ENCODE measurements around the gene SRCAP.
A peak's percentile ranks its signal among the peaks of the same experiment; 100 is the strongest.

Gene SRCAP

DNA sequence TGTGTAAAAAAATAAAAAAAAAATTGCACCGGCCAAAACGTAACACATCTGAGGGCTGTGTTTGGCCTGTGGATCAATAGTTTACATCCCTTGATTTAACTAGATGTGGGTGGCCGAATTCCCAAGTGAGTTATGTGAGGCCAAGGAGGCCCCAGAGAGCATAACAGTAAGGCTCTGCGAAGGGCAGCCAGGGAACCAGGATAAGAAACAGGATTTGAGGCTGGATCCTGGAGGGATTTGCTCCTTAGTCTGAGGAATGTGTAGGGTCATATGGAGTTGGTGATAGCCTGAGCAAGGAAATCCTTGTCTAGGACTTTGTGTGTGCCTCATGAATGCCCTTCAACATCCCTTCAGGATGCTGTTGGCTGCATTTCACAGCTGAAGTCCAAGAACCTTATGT lies 51.2 kb downstream of the SRCAP start:
- CTCF ChIA-PET = interaction anchor here (1.3 kb wide), 1 partner anchor 63 kb away, joined by 3 read pairs; no protein-coding TSS in a partner anchor

DNA sequence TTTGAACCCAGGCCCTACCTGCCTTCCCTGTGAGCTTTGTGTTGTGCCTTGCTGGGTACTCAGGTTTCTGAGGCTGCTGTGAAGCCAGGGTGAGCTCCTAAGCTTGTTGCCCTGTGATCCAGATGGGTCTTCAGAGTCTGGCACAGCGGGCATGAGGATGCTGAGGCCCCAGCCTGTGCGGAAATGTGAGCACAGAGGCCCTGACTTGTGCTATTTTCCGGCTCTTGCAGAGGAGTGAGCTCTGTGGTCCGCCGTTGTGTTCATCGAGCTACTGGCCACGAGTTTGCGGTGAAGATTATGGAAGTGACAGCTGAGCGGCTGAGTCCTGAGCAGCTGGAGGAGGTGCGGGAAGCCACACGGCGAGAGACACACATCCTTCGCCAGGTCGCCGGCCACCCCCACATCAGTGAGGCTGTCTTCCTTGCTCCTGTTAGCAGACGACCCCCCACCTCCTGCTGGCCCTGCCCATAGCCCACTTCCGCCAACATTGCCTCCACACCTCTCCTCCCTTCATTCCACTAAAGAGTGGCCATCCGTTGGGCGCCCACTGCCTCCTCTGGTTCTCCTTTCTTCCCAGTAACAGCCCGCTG lies 52.0 kb downstream of the SRCAP start:
- TF ChIP-seq ZNF701 (tag by site-specific recombination; IDR thresholded peaks at IDR 0.05) = no peak
- TF ChIP-seq, protein P1, sequence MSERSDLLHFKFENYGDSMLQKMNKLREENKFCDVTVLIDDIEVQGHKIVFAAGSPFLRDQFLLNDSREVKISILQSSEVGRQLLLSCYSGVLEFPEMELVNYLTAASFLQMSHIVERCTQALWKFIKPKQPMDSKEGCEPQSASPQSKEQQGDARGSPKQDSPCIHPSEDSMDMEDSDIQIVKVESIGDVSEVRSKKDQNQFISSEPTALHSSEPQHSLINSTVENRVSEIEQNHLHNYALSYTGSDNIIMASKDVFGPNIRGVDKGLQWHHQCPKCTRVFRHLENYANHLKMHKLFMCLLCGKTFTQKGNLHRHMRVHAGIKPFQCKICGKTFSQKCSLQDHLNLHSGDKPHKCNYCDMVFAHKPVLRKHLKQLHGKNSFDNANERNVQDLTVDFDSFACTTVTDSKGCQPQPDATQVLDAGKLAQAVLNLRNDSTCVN (tag by site-specific recombination; optimal IDR thresholded peaks at IDR 0.05) = peak; percentile 12
- 0 out of 2 replicates have a peak, but pooled peaks have one; percentile 12 for TF ChIP-seq ZFHX2 (tag by site-specific recombination; conservative IDR thresholded peaks at IDR 0.05)
- peak; percentile 70; the same call in 1 of the 2 replicates for TF ChIP-seq EGR2 (tag by site-specific recombination; IDR thresholded peaks at IDR 0.05; ENCODE audit: low read depth)
- CTCF ChIA-PET = no interaction called here
- Histone ChIP-seq H3K9me3 (ENCODE audit: control insufficient read depth, insufficient read depth, low read depth, low read length) (no peaks in the 10 kb centered on the region), H3K4me1 (ENCODE audit: control insufficient read depth, insufficient read depth, low read length) (peaks cover 3% of the 10 kb centered on the region; the same call in 1 of the 2 replicates), H3K27ac (ENCODE audit: extremely low read depth, low read depth, low read length) (no peak overlapping the region), H3K4me3 (ENCODE audit: low read depth, low read length) (no peak overlapping the region), H3K36me3 (ENCODE audit: control insufficient read depth in 2 of 2, insufficient read depth in 1 of 2, low read length in 2 of 2) (peaks cover 30 to 65% of the 10 kb centered on the region in 2 experiments)
- POLR2A ChIA-PET = interaction anchor here (0.8 to 1.5 kb wide), 3 partner anchors 9 to 52 kb away, joined by 3 to 5 read pairs (median 4); partner anchors contain the start of gene SRCAP

More for the DNA sequence above, 51.2 kb downstream of the SRCAP start:
- POLR2A ChIA-PET = interaction anchor here (1.2 to 3.4 kb wide), 3 partner anchors 10 to 51 kb away, joined by 4 to 34 read pairs (median 5); partner anchors contain the start of gene SRCAP
- H3K27ac ChIP-seq (ENCODE audit: extremely low read depth, low read depth, low read length) = no peak overlapping the region
- peaks cover 28 to 60% of the 10 kb centered on the region in 2 experiments for H3K36me3 ChIP-seq (ENCODE audit: control insufficient read depth in 2 of 2, insufficient read depth in 1 of 2, low read length in 2 of 2)
- TF ChIP-seq, protein P2, sequence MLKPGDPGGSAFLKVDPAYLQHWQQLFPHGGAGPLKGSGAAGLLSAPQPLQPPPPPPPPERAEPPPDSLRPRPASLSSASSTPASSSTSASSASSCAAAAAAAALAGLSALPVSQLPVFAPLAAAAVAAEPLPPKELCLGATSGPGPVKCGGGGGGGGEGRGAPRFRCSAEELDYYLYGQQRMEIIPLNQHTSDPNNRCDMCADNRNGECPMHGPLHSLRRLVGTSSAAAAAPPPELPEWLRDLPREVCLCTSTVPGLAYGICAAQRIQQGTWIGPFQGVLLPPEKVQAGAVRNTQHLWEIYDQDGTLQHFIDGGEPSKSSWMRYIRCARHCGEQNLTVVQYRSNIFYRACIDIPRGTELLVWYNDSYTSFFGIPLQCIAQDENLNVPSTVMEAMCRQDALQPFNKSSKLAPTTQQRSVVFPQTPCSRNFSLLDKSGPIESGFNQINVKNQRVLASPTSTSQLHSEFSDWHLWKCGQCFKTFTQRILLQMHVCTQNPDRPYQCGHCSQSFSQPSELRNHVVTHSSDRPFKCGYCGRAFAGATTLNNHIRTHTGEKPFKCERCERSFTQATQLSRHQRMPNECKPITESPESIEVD (tag by site-specific recombination; IDR thresholded peaks at IDR 0.05) = no peak
- no peak for TF ChIP-seq ZNF707 (tag by site-specific recombination; IDR thresholded peaks at IDR 0.05)
- no peak for TF ChIP-seq SETDB1 (IDR thresholded peaks at IDR 0.05; ENCODE audit: insufficient read length, low read length)
- TF ChIP-seq ZSCAN30 (tag by site-specific recombination; IDR thresholded peaks at IDR 0.05) = no peak
- no peak for TF ChIP-seq HOXD13 (CRISPR knock-in tag; IDR thresholded peaks at IDR 0.05; ENCODE audit: borderline replicate concordance)
- no peak for TF ChIP-seq ZNF302 (tag by site-specific recombination; IDR thresholded peaks at IDR 0.05; ENCODE audit: low read depth)
- TF ChIP-seq ZNF670 (tag by site-specific recombination; IDR thresholded peaks at IDR 0.05; ENCODE audit: low read depth) = no peak
- TF ChIP-seq BCL11B (tag by site-specific recombination; IDR thresholded peaks at IDR 0.05; ENCODE audit: low read depth) = no peak
- TF ChIP-seq ZNF133 (tag by site-specific recombination; IDR thresholded peaks at IDR 0.05) = no peak
- TF ChIP-seq ZNF132 (tag by site-specific recombination; IDR thresholded peaks at IDR 0.05; ENCODE audit: borderline replicate concordance) = no peak
- TF ChIP-seq, protein P3, sequence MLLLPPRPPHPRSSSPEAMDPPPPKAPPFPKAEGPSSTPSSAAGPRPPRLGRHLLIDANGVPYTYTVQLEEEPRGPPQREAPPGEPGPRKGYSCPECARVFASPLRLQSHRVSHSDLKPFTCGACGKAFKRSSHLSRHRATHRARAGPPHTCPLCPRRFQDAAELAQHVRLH (tag by site-specific recombination; IDR thresholded peaks at IDR 0.05) = no peak
- no peak for TF ChIP-seq ZNF23 (tag by site-specific recombination; IDR thresholded peaks at IDR 0.05; ENCODE audit: borderline replicate concordance)
- no peak for TF ChIP-seq ZNF416 (tag by site-specific recombination; IDR thresholded peaks at IDR 0.05)
- no peak for TF ChIP-seq ZNF585B (tag by site-specific recombination; IDR thresholded peaks at IDR 0.05)
- TF ChIP-seq ZNF274 (IDR thresholded peaks at IDR 0.05; ENCODE audit: low read length) = no peak
- no peak for TF ChIP-seq ZNF274 (tag by site-specific recombination; IDR thresholded peaks at IDR 0.05; ENCODE audit: borderline replicate concordance)
- no peak for TF ChIP-seq ZNF529 (tag by site-specific recombination; IDR thresholded peaks at IDR 0.05; ENCODE audit: insufficient replicate concordance)
- TF ChIP-seq, protein P4, sequence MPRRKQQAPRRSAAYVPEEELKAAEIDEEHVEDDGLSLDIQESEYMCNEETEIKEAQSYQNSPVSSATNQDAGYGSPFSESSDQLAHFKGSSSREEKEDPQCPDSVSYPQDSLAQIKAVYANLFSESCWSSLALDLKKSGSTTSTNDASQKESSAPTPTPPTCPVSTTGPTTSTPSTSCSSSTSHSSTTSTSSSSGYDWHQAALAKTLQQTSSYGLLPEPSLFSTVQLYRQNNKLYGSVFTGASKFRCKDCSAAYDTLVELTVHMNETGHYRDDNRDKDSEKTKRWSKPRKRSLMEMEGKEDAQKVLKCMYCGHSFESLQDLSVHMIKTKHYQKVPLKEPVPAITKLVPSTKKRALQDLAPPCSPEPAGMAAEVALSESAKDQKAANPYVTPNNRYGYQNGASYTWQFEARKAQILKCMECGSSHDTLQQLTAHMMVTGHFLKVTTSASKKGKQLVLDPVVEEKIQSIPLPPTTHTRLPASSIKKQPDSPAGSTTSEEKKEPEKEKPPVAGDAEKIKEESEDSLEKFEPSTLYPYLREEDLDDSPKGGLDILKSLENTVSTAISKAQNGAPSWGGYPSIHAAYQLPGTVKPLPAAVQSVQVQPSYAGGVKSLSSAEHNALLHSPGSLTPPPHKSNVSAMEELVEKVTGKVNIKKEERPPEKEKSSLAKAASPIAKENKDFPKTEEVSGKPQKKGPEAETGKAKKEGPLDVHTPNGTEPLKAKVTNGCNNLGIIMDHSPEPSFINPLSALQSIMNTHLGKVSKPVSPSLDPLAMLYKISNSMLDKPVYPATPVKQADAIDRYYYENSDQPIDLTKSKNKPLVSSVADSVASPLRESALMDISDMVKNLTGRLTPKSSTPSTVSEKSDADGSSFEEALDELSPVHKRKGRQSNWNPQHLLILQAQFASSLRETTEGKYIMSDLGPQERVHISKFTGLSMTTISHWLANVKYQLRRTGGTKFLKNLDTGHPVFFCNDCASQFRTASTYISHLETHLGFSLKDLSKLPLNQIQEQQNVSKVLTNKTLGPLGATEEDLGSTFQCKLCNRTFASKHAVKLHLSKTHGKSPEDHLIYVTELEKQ (tag by site-specific recombination; IDR thresholded peaks at IDR 0.05; ENCODE audit: borderline replicate concordance) = no peak
- peaks cover 3% of the 10 kb centered on the region; the same call in 1 of the 2 replicates for H3K4me1 ChIP-seq (ENCODE audit: control insufficient read depth, insufficient read depth, low read length)
- H3K9me3 ChIP-seq (ENCODE audit: control insufficient read depth, insufficient read depth, low read depth, low read length) = no peaks in the 10 kb centered on the region
- no peak overlapping the region for H3K4me3 ChIP-seq (ENCODE audit: low read depth, low read length)

Measured in HEK293 (cell line).